Right forelimb (tissue), 1 donor: ENCODE measurements around the gene SYCP2.
A peak's percentile ranks its signal among the peaks of the same experiment; 100 is the strongest.
"Not testable (repeated sequence)": the region's sequence is repeated elsewhere in the genome, so short reads cannot be mapped to it uniquely, and the experiment has no call there.

Source experiments
- DNase-seq: peaks from one replicate; pipeline ENCODE4 v3.0.0-alpha.2; 2018

The SYCP2 gene

GRCh38 chr20:59933296-59933848, at the start of gene SYCP2:
SYCP2 (minus strand) TSS chr20:59933637; CDS start chr20:59922413, 11,224 bp downstream.
- DNase-seq: peak; percentile 73

- DNase-seq: no peak
Measured at GRCh38 chr20:59983076-59983475, 49.6 kb upstream of the SYCP2 start.

- DNase-seq: no peak
Measured at GRCh38 chr20:59977086-59977485, 43.6 kb upstream of the SYCP2 start.

GRCh38 chr20:59976156-59976782, 42.8 kb upstream of the SYCP2 start:
- DNase-seq: no peak

DNA sequence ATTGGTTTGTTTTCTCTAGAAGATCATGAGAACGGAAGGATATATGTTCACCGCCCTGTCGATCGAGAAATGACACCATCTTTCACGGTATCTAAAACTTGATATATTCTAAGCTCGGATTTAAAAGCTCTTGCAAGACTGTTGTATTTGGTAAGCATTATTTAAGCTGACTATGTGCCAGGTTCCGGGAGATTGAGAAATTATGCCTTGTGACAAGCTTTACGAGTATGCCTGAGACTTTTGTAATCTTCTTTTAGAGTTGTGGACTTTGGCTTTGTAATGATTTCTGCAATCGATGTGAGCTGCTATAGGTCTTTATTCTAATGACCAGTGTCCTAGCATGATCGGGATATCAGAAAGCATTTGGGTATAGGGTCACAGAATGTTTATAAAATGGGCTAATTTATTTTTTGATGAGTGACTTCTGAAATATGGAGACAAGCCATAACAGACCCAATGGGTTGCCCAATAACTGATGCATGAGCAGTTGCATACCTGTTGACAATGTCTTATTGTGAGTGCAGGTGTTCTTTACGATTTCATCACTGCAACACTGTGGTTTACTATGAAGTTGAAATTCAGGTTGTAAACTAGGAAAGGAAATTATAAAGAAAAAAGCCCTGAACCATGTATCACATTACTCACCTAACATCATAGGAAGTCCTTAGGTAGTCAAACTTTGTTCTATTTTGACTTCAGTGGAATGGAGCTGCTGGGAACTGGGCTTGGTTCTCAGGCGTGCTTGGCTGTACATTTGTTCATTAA, 38.8 kb upstream of the SYCP2 start:
- DNase-seq: no peak

DNA sequence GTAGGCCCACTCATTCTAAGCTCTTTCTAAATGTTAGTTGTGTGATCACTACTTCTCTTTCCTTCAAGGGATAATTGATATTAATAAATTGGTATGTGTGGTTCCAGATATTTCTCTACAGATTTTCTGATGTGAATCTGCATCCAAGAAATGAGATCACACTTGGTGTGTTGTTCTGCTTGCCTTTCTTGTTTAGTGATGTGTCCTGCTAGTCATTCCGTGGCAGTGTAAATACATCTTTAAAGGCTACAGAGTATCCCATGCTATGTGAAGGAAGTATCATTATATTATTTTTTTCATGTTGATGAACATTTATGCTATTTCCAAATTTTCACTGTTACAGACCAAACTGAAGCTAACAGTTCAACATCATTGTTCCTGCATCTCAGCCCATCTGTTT, 38.0 kb upstream of the SYCP2 start:
- no peak for DNase-seq

- DNase-seq: no peak
Measured at GRCh38 chr20:59966428-59966827, 33.0 kb upstream of the SYCP2 start.

DNA sequence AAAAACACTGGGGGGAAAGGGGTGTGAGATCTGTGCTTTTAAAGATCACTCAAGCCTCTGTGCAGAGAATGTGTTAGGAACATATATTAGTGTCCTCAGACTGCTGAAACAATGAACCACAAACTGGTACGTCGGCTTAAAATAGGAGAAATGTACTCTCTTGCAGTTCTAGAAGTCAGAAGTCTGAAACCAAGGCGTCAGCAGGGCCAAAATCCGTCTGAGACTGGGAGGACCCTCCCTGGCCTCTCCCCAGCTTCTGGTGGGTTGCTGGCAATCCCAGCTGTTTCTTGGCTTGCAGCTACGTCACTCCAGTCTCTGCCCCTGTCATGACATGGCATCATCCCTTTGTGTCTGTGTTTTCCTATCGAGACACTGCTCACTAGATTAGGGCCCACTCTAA, 28.7 kb upstream of the SYCP2 start:
- no peak for DNase-seq

DNA sequence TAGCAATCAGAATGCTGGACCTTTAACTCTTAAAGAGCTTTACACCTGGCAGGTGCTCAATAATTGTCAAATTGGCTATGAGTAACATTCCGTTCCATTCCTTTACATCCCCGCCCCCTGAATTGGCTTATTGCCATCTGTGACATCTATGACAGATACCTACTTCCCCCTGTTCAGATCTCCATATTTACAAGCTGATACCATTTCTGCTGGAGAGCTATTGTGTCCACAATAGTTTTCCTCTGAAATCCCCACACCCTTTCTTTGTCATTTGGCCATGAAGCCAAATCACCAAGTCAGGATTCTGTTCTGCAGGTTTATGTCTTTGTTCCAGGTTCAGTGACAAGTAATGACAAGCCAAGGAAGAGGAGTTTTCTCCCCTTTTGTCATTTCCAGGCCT, 28.0 kb upstream of the SYCP2 start:
- no peak for DNase-seq

DNA sequence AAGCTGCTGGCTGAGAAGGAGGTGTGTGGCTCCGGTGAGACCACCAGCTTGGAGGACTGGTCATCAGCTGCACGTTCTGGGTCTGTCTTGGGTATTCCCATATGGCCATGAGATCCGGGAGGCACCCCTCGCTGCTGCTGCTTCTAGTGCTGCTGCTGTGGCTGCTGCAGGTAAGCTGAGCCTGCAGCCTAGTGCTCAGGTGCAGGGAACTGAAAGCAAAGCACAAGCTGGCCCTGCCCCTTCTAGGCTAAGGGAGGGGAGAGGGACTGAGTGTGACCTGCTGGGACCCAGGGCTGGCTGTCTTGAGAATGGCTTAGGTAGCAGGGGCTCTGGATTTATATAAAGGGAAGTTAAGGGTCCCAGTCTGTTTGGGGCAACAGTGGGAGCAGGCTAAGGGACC, 25.2 kb upstream of the SYCP2 start:
- DNase-seq: no peak

DNA sequence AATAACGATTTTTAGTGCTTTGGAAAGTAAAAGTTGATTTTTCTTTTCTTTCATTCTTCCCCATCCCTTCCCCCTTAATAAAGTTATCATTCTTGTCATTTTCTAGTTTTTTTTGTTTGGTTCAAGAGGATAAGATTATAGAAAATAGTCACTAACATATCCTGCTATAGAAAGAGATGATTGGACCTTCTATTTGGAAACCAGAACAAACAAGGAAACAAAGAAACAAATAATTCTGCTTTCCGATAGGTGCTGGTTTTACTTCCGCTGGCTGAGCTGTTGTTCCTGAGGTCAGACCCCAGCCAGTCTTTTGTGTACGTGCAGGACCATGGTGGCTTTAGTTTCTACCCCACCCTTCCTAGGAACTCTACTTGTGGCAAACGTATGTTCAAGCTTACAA, 24.7 kb upstream of the SYCP2 start, which contains the start of gene CDH26:
TSS of gene CDH26 (plus strand) at position 301 of the 400 bp plus-strand sequence. CDS start 304 bp downstream, outside the sequence.
- DNase-seq: no peak

DNA sequence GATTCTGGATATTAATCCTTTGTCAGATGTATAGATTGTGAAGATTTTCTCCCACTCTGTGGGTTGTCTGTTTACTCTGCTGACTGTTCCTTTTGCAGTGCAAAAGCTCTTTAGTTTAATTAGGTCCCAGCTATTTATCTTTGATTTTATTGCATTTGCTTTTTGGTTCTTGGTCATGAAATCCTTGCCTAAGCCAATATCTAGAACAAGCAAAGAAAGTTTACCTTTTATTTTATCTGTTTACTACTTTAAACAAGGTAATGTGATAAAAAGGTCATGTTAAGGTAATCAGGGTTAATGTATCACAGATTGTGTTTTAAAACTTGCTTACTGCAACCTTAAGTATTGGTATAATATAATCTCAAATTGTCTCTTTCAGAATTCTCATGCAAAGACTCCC, 24.1 kb upstream of the SYCP2 start:
- DNase-seq: not testable (repeated sequence)

DNA sequence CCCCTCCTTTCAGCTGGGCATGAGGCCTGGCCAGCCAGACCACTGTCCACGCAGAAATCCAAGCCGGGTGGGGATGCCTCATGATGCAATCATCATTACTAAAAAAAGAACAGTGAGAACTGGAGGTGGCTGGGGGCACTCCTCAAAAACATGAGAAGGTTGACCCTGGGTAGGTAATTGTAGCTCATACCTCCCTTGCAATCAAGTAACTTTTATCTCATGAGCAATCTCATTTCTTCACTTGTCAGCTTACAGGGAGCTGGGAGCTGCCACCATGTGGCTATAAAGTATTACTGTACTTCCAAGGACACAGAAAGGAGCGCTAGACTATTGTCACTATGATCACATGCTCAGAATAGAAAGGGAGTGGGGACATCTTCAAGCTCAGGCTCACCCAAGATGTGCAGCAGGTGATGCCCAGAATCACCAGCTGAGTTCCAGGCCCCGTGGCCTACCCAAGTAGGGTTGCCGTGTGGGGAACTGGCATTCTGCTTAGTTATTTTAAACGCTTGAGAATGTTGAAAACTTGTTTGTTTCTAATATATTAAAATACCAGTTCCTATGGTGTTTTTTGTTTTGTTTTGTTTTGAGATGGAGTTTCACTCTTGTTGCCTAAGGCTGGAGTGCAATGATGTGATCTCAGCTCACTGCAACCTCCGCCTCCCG, 21.8 kb upstream of the SYCP2 start:
- no peak for DNase-seq

DNA sequence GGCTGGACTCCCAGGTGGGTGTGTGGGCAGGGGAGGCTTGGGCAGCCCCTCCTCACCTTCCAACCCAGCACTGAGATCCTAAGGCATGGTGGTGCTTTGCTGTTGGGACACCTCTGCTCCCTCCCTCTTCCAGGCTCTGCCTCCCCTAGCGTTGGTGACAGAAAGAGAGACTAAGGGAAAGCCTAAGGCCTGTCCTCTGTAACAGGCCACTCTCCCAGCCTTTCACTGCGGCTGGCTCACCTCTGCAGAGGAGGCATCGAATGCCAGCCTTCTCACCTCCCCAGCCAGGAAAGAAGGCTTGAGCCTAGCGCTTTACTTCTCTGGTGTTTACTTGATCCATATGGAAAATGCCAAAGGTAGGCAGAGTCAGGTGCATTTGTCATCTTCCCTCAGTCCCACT, 21.3 kb upstream of the SYCP2 start:
- DNase-seq: no peak

DNA sequence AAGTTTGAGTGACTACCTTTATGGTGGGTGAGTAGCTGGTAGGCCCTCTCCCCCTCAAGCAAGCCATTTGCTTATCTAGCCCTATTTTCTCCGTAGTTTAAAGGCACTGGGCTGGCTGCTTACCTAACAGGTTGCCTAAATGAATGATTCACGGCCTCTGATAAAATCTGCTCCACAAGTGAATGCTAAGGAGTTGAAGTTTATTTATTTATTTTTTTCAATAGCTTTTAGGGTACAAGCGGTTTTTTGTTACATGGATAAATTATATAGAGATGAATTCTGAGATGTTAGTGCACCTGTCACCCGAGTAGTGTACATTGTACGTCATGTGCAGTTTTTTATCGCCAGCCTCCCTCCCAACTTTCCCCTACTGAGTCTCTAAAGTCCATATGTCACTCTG, 16.5 kb upstream of the SYCP2 start:
- DNase-seq: no peak

- DNase-seq: no peak
Measured at GRCh38 chr20:59948828-59949720, 15.6 kb upstream of the SYCP2 start.

- no peak for DNase-seq
Measured at GRCh38 chr20:59948212-59948611, 14.8 kb upstream of the SYCP2 start.

GRCh38 chr20:59947376-59947775, 13.9 kb upstream of the SYCP2 start:
- no peak for DNase-seq

DNA sequence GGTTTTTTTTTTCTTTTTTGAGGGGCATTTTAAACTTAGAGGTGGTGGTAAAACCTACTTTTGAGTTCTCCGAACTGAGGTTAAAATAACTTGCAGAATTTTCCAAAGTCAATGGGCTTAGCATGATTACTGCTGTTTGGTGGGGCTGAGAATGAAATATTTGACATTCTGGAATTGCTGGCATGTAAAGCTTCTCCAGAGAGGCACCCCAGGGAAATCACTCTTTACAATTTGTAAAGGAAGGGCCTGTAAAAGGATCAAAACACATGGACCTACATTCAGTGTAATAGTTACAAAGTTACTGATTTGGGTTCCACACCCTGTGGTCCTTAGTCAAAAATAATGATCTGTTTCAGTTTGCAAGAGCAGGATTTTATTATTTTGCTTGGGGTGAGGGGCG, 12.3 kb upstream of the SYCP2 start:
- no peak for DNase-seq

- no peak for DNase-seq
Measured at GRCh38 chr20:59945175-59945574, 11.7 kb upstream of the SYCP2 start.

- no peak for DNase-seq
Measured at GRCh38 chr20:59944726-59945125, 11.3 kb upstream of the SYCP2 start.

DNA sequence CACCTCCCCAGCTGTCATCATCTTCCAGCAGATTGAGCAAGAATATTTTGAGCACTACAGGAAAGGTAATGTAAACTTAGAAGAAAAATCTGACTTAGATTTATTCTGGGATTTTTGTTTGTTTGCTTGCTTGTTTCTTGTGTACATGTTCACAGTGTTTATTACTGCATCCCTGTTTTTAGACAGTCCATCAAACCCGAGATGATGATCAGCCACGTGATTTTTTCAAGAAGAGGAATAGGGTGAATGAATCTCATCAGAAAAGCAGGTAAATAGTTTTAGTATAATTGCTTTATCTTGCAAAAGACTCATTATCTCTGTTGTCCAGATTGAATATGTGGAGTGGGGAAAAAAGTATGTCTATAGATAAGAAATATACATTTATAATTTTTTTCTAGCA, 8.8 kb upstream of the SYCP2 start:
- DNase-seq: no peak

- no peak for DNase-seq
Measured at GRCh38 chr20:59940956-59941294, 7.5 kb upstream of the SYCP2 start.
